Activated T-cell treated with anti-CD3 and anti-CD28 coated beads for 48 hours (primary cell): ENCODE results near the gene SMAD9.

Experiments
- DNase-seq: peaks from one replicate; pipeline ENCODE4 v3.0.0-alpha.2; 2020; ENCODE audit warnings: low read depth

SMAD9 gene

DNA sequence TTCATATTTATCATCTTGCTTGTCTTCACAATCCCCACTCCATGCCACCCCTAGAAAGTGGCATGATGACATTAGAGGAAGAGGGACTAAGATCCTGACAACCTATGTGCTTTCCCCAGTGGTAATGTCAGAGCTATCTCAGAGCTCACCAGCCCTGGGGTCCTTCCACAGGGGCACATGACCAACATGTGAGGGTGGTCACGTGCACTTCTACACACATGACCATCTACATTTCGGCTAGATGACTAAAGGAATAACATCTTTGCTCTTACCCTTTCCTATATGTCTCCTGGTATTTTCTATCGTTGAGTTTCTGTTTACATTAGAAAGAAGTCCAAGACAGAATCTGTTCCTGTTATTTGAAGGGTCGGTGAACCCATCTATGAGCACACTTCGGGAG, 54.8 kb downstream of the SMAD9 start:
- no peak for DNase-seq

GRCh38 chr13:36862722-36863121, 57.3 kb downstream of the SMAD9 start:
- DNase-seq = no peak

GRCh38 chr13:36862002-36862685, 57.9 kb downstream of the SMAD9 start:
- no peak for DNase-seq

GRCh38 chr13:36859259-36859658, 60.8 kb downstream of the SMAD9 start:
- DNase-seq = no peak

DNA sequence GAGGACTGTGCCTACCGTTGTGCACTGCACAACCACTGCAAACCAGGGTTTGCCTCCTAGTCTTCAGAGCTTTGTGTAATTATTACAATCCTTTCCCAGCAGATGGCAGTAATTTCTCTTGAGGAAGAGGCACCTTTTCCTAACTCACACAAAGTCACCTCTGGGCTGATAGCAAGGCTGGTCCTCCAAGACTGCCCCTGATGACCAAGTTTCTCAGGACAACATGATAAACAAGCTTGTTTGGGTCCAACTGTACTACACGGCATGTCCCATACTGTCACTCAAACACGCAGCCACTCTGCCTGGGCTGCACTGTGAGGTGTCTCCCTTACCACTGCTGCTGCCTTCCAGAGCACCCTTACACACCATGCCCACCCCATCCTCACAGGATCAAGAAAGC, 61.7 kb downstream of the SMAD9 start:
- no peak for DNase-seq

- no peak for DNase-seq
Measured at GRCh38 chr13:36857253-36857652, 62.8 kb downstream of the SMAD9 start.

GRCh38 chr13:36850790-36851438, 69.1 kb downstream of the SMAD9 start:
- no peak for DNase-seq

DNA sequence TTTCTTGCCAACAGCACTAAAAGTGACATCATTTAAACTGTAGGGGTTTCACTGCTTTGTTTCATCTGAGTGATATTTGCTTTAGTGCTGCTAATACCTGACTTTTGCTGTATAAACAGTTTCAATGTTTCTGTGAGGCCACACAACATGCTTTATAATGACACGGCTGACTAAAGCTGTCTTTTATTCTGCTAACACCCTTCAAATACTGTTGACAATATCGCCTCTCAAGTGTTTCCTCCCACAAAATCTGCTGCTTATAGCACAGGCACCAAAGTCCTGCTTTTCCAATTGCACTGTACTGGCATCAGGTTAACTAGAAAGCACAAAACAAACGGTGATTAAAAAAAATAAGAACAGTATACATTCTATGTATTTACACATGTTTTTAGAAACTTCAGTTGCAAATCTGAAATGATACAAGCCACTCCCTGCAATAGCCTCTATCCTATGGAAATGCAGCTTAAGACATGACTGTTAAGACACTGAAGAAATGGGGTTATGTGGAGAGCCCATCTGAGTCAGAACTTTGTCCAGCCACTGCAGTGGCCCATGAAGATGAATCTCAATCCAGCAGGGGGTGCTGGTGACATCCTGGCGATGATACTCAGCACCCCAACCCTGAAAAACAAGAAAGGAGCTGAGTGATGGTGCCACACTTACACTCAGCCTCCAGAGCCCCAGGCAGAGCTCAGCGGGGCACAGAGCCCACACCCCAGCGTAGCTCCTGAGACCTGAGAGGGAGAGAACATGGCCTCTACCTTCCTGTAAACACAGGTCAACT, 71.6 kb downstream of the SMAD9 start:
- DNase-seq = no peak

GRCh38 chr13:36847606-36848005, 72.4 kb downstream of the SMAD9 start:
- DNase-seq = no peak

- DNase-seq = no peak
Measured at GRCh38 chr13:36841391-36841790, 78.6 kb downstream of the SMAD9 start.

- DNase-seq = no peak
Measured at GRCh38 chr13:36840718-36841250, 79.3 kb downstream of the SMAD9 start.

DNA sequence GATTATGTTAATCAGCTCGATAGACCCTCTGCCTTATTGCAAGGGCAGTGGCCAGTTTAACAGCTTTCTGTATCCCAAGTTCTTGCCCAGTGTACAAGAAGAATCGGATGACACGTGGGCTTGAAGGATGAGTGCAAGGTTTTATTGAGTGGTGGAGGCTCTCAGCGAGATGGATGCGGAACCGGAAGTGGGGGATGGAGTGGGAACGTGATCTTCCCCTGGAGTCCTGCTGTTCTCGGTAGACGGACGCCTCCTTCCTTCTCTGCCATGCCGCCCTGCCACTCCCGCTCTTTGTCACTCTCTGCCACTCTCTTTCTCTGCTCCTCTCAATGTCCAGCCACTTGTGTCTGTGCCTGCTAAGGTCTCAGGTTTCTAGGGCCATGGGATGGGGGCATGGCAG, 80.1 kb downstream of the SMAD9 start:
- DNase-seq = no peak

GRCh38 chr13:36839281-36839680, 80.8 kb downstream of the SMAD9 start:
- no peak for DNase-seq

GRCh38 chr13:36837354-36838092, 82.5 kb downstream of the SMAD9 start:
- DNase-seq = no peak

DNA sequence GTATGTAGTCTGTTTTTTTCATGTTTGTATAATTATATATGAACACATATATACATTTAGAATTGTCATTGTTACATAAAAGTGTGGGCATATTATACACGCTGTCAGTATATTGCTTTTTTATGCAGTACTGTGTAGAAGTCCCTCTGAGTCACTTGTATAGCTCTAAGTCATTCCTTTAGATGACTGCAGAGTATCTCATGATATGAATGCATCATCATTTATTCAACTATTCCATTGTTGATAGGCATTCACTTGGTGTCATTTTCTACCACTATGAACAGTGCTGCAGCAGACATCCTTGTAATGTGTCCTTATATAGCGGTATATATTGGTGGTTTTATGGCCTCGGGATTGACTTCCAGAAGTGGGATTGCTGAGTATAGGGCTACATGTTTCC, 85.7 kb downstream of the SMAD9 start:
- no peak for DNase-seq

DNA sequence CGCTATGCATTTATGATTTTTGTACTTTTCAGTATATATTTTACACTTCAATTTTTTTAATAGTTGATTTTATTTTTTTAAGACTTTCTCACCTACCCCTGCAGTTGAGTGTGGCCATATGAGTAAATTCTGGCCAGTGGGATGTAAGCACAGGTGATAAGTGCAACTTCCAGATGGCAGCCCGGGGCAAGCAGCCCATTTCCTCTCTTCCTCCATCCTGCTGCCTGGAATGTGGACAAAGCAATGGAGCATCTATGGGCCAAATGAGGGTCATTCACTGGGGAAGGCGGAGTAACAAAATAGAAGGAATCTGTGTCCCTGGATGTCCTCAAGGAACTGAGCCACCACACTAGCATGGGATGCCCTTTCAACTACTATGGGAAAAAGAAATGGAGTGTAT, 88.7 kb downstream of the SMAD9 start:
- no peak for DNase-seq

GRCh38 chr13:36829753-36830152, 90.3 kb downstream of the SMAD9 start:
- DNase-seq = no peak

DNA sequence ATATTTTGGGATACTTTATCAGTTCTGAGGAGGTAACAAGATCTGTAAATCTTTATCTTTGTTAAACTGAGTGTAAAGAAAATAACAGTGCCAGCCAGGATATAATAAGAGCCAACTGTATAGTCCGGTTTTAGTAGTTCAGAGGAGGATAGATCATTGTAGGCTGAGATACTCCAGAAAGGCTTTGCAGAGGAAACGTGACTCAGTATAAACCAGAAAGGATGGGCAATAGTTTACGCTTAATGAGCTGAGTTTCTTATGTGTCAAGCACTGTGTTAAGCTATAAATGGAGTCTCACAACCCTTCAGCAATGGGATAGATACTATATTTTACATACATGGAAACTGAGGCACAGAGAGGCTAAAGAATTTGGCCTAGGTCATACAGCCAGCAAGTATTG, 97.3 kb downstream of the SMAD9 start:
- DNase-seq = no peak

DNA sequence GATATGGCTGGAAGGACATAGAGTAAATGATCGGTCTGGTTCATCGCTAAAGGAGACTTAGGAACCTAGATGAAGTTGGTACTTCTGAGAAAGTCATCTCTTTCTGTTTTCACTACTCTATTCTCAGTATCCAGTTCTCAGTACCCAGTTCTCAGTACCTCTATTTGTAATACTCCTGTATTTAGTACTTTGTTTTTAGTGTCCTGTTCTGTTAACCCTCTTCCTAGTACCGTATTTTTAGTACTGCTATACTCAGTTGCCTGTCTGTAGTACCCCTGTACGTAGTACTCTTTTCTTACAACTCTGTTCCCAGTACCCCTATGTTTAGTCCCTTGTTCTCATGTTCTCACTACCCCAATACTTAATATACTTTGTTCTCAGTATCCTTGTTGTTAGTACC, 99.8 kb downstream of the SMAD9 start:
- no peak for DNase-seq

DNA sequence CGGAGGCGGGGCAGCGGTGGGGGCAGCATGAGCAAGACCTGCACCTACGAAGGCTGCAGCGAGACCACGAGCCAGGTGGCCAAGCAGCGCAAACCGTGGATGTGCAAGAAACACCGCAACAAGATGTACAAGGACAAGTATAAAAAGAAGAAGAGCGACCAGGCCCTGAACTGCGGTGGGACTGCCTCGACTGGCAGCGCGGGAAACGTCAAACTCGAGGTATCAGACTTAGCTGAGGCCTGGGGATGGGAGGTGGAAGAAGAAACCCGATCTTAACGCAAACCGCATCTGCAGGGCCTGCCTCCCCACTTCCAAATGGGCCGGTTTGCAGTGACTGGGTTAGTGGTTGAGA, 100.3 kb downstream of the SMAD9 start:
- DNase-seq = peak; percentile 30

DNA sequence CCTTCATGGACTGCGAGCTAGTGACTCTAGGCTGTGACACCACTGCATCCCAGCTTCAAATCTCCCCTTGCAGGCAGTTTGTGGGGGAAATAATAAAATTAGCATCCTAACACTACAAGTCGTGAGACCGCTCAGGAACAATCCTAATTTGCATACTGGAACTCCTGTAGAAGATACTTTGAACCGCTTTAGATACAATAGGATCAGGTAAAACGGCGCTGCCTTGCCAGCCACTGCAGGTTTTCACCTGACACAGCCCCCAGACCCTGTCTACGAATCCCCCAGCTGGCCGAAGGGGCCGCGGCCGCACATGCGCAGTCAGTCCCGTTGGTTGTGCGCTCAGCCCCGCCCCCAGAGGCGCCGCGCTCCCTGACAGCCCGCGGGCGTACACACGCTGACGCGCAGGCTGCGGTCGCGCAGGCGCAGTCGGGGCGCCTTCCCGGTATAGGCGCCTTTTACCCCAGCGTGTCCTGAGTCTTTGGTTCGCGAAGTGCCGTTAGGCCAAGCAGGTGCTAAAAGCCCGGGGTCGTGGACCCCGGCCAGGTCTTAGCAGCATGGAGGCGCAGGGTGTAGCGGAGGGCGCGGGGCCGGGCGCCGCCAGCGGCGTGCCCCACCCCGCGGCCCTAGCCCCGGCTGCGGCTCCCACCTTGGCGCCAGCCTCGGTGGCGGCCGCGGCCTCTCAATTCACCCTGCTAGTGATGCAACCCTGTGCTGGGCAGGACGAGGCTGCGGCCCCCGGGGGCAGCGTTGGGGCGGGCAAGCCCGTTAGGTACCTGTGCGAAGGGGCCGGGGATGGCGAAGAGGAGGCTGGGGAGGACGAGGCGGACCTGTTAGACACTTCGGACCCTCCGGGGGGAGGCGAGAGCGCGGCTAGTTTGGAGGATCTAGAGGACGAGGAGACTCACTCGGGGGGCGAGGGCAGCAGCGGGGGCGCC, 101.0 kb downstream of the SMAD9 start, which contains the start of gene RFXAP:
Gene RFXAP, plus strand, starts transcription at position 419 of the 935 bp plus-strand sequence. Its CDS starts 136 bp downstream, at position 555.
- peak; percentile 89 for DNase-seq
